ENCODE measurements around the gene ANKRD23. TPM values are rescaled to one million over a fixed set of nuclear protein-coding genes. Genes with fewer than 3 reads are reported as not detected.

The ANKRD23 gene
- total and polyA plus RNA-seq, 9 donors: 4.1 to 8.1 (median 6.9) TPM

DNA sequence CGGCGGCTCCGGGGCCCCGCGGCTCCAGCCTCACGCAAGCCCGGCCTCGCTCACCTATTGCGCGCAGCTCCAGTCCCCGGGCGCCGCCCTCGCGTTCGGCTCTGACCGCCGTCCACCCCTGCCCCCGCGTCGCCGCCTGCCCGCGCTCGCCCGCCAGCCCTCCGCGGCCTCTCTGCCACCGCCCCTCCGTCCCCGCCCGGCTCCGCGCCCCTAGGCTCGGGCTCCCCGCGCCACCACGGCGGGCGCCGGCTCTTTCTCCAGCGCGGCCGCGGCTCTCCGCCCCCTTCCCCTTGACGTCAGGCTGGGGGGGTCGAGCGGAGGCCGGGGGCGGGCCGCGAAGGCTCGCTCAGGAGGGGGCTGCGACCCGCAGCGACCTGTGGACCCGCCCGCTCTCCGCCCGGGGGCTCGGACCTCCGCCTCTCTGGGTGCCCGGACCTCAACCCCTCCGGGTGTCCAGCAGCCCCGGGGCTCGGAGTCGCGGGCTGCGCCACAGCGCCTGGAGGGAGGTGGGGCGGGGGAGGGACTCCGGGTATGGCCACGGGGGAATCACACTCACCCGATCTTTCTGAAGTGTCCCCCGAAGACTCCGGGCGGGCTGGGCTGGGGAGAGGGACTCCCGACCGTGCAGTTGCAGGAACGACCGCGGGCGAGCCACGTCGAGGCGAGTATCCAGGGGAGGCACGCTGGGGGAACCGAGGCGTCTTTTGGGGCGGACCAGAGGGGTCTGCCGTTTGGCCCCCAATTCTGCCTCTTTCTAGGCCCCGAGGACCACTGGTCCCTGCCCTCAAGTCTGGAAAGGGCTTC, 26.2 kb upstream of the ANKRD23 start, which contains the start of gene SEMA4C:
SEMA4C (minus strand) TSS at position 259 of the 804 bp plus-strand sequence. CDS start 2,194 bp downstream, outside the sequence.
- Histone ChIP-seq H3K36me3 (ENCODE audit: control insufficient read depth, insufficient read depth, low read length) (peaks cover 28% of the 10 kb centered on the region), H3K4me3 (ENCODE audit: low read length) (peak within 1 kb of the TSS; percentile 91), H3K27me3 (ENCODE audit: control insufficient read depth, insufficient read depth, low read length) (peaks cover 13% of the 10 kb centered on the region), H3K4me1 (ENCODE audit: control insufficient read depth, insufficient read depth, low read length) (peaks cover 53% of the 10 kb centered on the region), H3K27ac (ENCODE audit: low read length) (peak within 1 kb of the TSS; percentile 97), H3K9me3 (replicated peaks; ENCODE audit: control insufficient read depth, low read depth, low read length) (no peaks in the 10 kb centered on the region)
- peak; percentile 86 for DNase-seq
- under 1% methylated on average over 93 of the region's 93 CpGs for WGBS (ENCODE audit: insufficient coverage)

- WGBS (ENCODE audit: insufficient coverage): under 1% methylated on average over 45 of the region's 64 CpGs
- peaks cover 46% of the 10 kb centered on the region for H3K4me1 ChIP-seq (ENCODE audit: control insufficient read depth, insufficient read depth, low read length)
- H3K27me3 ChIP-seq (ENCODE audit: control insufficient read depth, insufficient read depth, low read length): peaks cover 13% of the 10 kb centered on the region
- H3K27ac ChIP-seq (ENCODE audit: low read length): peak overlapping the region; percentile 97
- DNase-seq: peak; percentile 95
- peak overlapping the region; percentile 91 for H3K4me3 ChIP-seq (ENCODE audit: low read length)
- H3K36me3 ChIP-seq (ENCODE audit: control insufficient read depth, insufficient read depth, low read length): peaks cover 34% of the 10 kb centered on the region
- no peaks in the 10 kb centered on the region for H3K9me3 ChIP-seq (replicated peaks; ENCODE audit: control insufficient read depth, low read depth, low read length)
These were observed 25.5 kb upstream of the ANKRD23 start for GRCh38 chr2:96869281-96869821.

DNA sequence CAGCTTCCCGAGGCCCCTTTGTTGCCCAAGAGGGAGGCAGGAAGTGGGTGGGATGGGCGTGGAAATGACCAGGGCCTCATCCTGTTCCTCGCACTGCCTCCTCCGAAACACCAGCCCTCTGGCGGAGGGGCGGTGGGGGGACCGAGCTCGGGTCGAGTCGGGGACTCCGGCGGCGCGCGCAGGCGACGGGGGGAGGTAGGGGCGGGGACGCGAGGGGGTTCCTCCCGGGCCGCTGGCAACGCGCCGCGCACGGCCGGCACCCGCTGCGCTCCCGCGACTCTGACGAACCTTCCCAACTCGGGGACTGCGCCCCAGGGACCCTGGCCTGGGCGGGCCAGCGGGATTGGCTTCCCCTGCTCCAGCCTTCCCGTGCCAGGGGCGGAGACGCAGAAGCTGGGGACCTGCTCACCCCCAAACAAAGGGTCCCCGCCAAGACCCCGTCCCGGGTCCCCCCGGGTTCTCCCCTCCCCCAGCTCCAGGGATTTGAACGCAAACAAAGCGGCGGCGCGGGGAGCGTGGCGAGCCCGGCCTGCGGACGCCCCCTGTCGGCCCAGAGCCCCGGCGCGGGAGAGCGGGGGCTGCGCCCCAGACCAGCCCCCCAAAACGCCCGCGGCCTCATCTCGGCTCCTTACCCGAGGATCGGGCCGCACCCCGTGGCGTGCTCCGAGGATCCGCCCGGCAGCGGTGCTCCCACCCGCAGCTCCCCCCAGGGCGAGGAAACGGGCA, 24.9 kb upstream of the ANKRD23 start:
- Histone ChIP-seq H3K4me1 (ENCODE audit: control insufficient read depth, insufficient read depth, low read length) (peaks cover 40% of the 10 kb centered on the region), H3K27me3 (ENCODE audit: control insufficient read depth, insufficient read depth, low read length) (peaks cover 11% of the 10 kb centered on the region), H3K36me3 (ENCODE audit: control insufficient read depth, insufficient read depth, low read length) (peaks cover 41% of the 10 kb centered on the region), H3K4me3 (ENCODE audit: low read length) (peak overlapping the region; percentile 91), H3K27ac (ENCODE audit: low read length) (peak overlapping the region; percentile 97), H3K9me3 (replicated peaks; ENCODE audit: control insufficient read depth, low read depth, low read length) (no peaks in the 10 kb centered on the region)
- WGBS (ENCODE audit: insufficient coverage): under 1% methylated on average over 55 of the region's 76 CpGs
- DNase-seq: peak; percentile 97

- peaks cover 36% of the 10 kb centered on the region for H3K4me1 ChIP-seq (ENCODE audit: control insufficient read depth, insufficient read depth, low read length)
- H3K4me3 ChIP-seq (ENCODE audit: low read length): peak overlapping the region; percentile 91
- H3K27ac ChIP-seq (ENCODE audit: low read length): peak overlapping the region; percentile 97
- peaks cover 11% of the 10 kb centered on the region for H3K27me3 ChIP-seq (ENCODE audit: control insufficient read depth, insufficient read depth, low read length)
- H3K9me3 ChIP-seq (replicated peaks; ENCODE audit: control insufficient read depth, low read depth, low read length): no peaks in the 10 kb centered on the region
- peaks cover 48% of the 10 kb centered on the region for H3K36me3 ChIP-seq (ENCODE audit: control insufficient read depth, insufficient read depth, low read length)
- WGBS (ENCODE audit: insufficient coverage): 5% methylated on average over 10 of the region's 27 CpGs
- no peak for DNase-seq
These were observed 24.1 kb upstream of the ANKRD23 start for GRCh38 chr2:96867756-96868554.

DNA sequence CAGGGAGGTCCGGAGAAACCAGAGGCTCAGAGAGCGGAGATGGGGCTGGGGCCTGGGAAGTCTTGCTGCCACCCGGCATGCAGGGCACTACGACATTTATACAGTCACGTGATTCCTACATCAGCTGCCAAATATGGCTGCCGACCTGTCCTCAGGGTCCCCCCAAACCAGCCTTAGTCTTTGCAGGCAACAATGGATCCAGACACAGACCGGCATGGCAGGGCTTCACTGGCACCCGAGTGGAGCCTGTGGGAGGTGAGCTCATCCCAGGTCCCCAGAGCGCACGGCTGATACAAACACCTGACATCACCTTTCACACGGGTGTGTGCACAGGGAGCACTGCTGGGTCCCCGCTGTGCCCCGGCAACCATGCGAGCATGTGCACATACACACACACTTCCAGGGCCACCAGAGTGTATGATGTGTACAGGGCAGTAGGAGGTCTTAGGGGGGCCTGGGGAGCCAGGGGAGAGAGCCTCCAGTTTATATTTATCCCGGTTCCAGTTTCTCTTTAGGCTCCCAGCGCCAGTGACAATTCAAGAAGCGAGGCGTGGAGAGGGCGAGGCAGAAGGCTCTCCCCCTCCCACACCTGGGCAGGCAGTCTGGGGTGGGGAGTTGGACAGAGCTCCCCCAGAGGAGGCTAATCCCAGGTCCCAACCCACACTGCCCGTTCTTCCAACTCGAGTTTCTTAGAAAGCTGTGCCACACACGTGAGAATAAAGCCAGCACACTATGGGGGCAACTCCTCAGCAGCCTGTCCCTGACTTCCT, 23.4 kb upstream of the ANKRD23 start:
- H3K9me3 ChIP-seq (replicated peaks; ENCODE audit: control insufficient read depth, low read depth, low read length): no peaks in the 10 kb centered on the region
- WGBS (ENCODE audit: insufficient coverage): 55% methylated on average over 12 of the region's 22 CpGs
- peak overlapping the region; percentile 91 for H3K4me3 ChIP-seq (ENCODE audit: low read length)
- DNase-seq: no peak
- H3K27ac ChIP-seq (ENCODE audit: low read length): peak overlapping the region; percentile 97
- H3K36me3 ChIP-seq (ENCODE audit: control insufficient read depth, insufficient read depth, low read length): peaks cover 52% of the 10 kb centered on the region
- H3K4me1 ChIP-seq (ENCODE audit: control insufficient read depth, insufficient read depth, low read length): peaks cover 35% of the 10 kb centered on the region
- peaks cover 10% of the 10 kb centered on the region for H3K27me3 ChIP-seq (ENCODE audit: control insufficient read depth, insufficient read depth, low read length)

GRCh38 chr2:96866586-96866985, 22.8 kb upstream of the ANKRD23 start:
- DNase-seq: no peak
- H3K9me3 ChIP-seq (replicated peaks; ENCODE audit: control insufficient read depth, low read depth, low read length): no peaks in the 10 kb centered on the region
- peak overlapping the region; percentile 3 for H3K4me3 ChIP-seq (ENCODE audit: low read length)
- 63% methylated on average over 4 of the region's 8 CpGs for WGBS (ENCODE audit: insufficient coverage)
- no peak overlapping the region for H3K27ac ChIP-seq (ENCODE audit: low read length)
- H3K27me3 ChIP-seq (ENCODE audit: control insufficient read depth, insufficient read depth, low read length): peaks cover 9% of the 10 kb centered on the region
- peaks cover 58% of the 10 kb centered on the region for H3K36me3 ChIP-seq (ENCODE audit: control insufficient read depth, insufficient read depth, low read length)
- H3K4me1 ChIP-seq (ENCODE audit: control insufficient read depth, insufficient read depth, low read length): peaks cover 35% of the 10 kb centered on the region

- 62% methylated on average over 13 of the region's 14 CpGs for WGBS (ENCODE audit: insufficient coverage)
- H3K27me3 ChIP-seq (ENCODE audit: control insufficient read depth, insufficient read depth, low read length): peaks cover 7% of the 10 kb centered on the region
- H3K27ac ChIP-seq (ENCODE audit: low read length): no peak overlapping the region
These were observed 22.3 kb upstream of the ANKRD23 start for GRCh38 chr2:96866149-96866548.

DNA sequence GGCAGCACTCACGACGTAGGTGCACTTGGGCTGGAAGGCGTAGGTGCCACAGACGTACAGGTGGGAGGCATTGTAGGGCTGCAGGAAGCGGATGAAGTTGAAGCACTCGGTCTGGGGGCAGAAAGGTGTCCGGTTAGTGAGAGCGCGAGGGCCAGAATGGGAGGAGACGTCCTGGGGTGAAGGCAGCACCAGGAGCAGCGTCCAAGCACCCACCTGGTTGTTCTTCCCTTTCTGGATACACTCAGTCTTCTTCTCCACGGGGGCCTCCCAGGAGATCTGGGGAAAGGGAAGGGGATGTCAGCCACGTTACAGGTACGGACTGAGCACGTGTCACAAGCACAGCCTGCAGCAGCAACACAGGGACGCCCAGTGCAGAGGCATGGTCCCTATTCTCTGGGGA, 21.8 kb upstream of the ANKRD23 start:
- 93% methylated on average over 8 of the region's 16 CpGs for WGBS (ENCODE audit: insufficient coverage)
- peaks cover 28% of the 10 kb centered on the region for H3K4me1 ChIP-seq (ENCODE audit: control insufficient read depth, insufficient read depth, low read length)
- DNase-seq: no peak
- no peak overlapping the region for H3K27ac ChIP-seq (ENCODE audit: low read length)
- peaks cover 3% of the 10 kb centered on the region for H3K27me3 ChIP-seq (ENCODE audit: control insufficient read depth, insufficient read depth, low read length)
- peaks cover 68% of the 10 kb centered on the region for H3K36me3 ChIP-seq (ENCODE audit: control insufficient read depth, insufficient read depth, low read length)
- no peak overlapping the region for H3K4me3 ChIP-seq (ENCODE audit: low read length)
- H3K9me3 ChIP-seq (replicated peaks; ENCODE audit: control insufficient read depth, low read depth, low read length): no peaks in the 10 kb centered on the region

More at GRCh38 chr2:96866149-96866548, 22.3 kb upstream of the ANKRD23 start:
- Histone ChIP-seq H3K4me1 (ENCODE audit: control insufficient read depth, insufficient read depth, low read length) (peaks cover 33% of the 10 kb centered on the region), H3K9me3 (replicated peaks; ENCODE audit: control insufficient read depth, low read depth, low read length) (no peaks in the 10 kb centered on the region), H3K4me3 (ENCODE audit: low read length) (no peak overlapping the region), H3K36me3 (ENCODE audit: control insufficient read depth, insufficient read depth, low read length) (peaks cover 63% of the 10 kb centered on the region)
- no peak for DNase-seq
